HEK293 (cell line): ENCODE results near the gene CKM.

Source experiments
- BCL11A ChIP-seq: fragments of 450-650 bp; formaldehyde crosslinking; IDR thresholded peaks from 2 replicates; pipeline ENCODE4 v1.5.1; 2016; ENCODE audit warnings: low read depth, missing biosample characterization, missing genetic modification characterization
- KLF7 ChIP-seq: fragments of 450-650 bp; formaldehyde crosslinking; IDR thresholded peaks from 2 replicates; pipeline ENCODE4 v1.5.1; 2016; ENCODE audit warnings: missing biosample characterization, missing genetic modification characterization, borderline replicate concordance
- ZBTB10 ChIP-seq: fragments of 450-650 bp; formaldehyde crosslinking; IDR thresholded peaks from 2 replicates; pipeline ENCODE4 v1.5.1; 2016; ENCODE audit warnings: missing biosample characterization, missing genetic modification characterization
- ZBTB11 ChIP-seq: fragments of 450-650 bp; formaldehyde crosslinking; conservative IDR thresholded peaks from 2 replicates; pipeline ENCODE4 v1.5.1; 2016; ENCODE audit warnings: low read depth, missing biosample characterization, missing genetic modification characterization
- ZBTB48 ChIP-seq: fragments of 450-650 bp; formaldehyde crosslinking; IDR thresholded peaks from 2 replicates; pipeline ENCODE4 v1.5.1; 2016; ENCODE audit warnings: missing biosample characterization, missing genetic modification characterization
- ZFP41 ChIP-seq: fragments of 450-650 bp; formaldehyde crosslinking; IDR thresholded peaks from 2 replicates; pipeline ENCODE4 v1.5.1; 2016; ENCODE audit warnings: missing biosample characterization, missing genetic modification characterization, borderline replicate concordance
- ZNF23 ChIP-seq: fragments of 450-650 bp; formaldehyde crosslinking; IDR thresholded peaks from 2 replicates; pipeline ENCODE4 v1.5.1; 2016; ENCODE audit warnings: missing biosample characterization, missing genetic modification characterization, borderline replicate concordance
- ZNF239 ChIP-seq: fragments of 450-650 bp; formaldehyde crosslinking; IDR thresholded peaks from 2 replicates; pipeline ENCODE4 v1.5.1; 2016; ENCODE audit warnings: missing biosample characterization, missing genetic modification characterization
- ZNF26 ChIP-seq: fragments of 450-650 bp; formaldehyde crosslinking; IDR thresholded peaks from 2 replicates; pipeline ENCODE4 v1.5.1; 2016; ENCODE audit warnings: missing biosample characterization, missing genetic modification characterization
- ZNF311 ChIP-seq: fragments of 450-650 bp; formaldehyde crosslinking; IDR thresholded peaks from 2 replicates; pipeline ENCODE4 v1.5.1; 2017; ENCODE audit warnings: missing biosample characterization, missing genetic modification characterization, borderline replicate concordance
- ZNF501 ChIP-seq: fragments of 450-650 bp; formaldehyde crosslinking; IDR thresholded peaks from 2 replicates; pipeline ENCODE4 v1.5.1; 2016; ENCODE audit warnings: missing biosample characterization, missing genetic modification characterization
- ZNF510 ChIP-seq: fragments of 450-650 bp; formaldehyde crosslinking; IDR thresholded peaks from 2 replicates; pipeline ENCODE4 v1.5.1; 2018; ENCODE audit warnings: mild to moderate bottlenecking, missing genetic modification characterization, missing biosample characterization; ENCODE audit not compliant: insufficient replicate concordance
- ZNF513 ChIP-seq: fragments of 450-650 bp; IDR thresholded peaks from 2 replicates; pipeline ENCODE4 v1.5.1; 2018; ENCODE audit warnings: missing biosample characterization, missing genetic modification characterization
- ZNF518A ChIP-seq: fragments of 450-650 bp; formaldehyde crosslinking; conservative IDR thresholded peaks from 2 replicates; pipeline ENCODE4 v1.5.1; 2016; ENCODE audit warnings: low read depth, missing biosample characterization, missing genetic modification characterization
- ZNF558 ChIP-seq: fragments of 450-650 bp; formaldehyde crosslinking; IDR thresholded peaks from 2 replicates; pipeline ENCODE4 v1.5.1; 2016; ENCODE audit warnings: missing biosample characterization, missing genetic modification characterization
- ZNF560 ChIP-seq: fragments of 450-650 bp; formaldehyde crosslinking; IDR thresholded peaks from 2 replicates; pipeline ENCODE4 v1.5.1; 2017; ENCODE audit warnings: missing biosample characterization, missing genetic modification characterization, borderline replicate concordance
- ZNF639 ChIP-seq: fragments of 450-650 bp; formaldehyde crosslinking; IDR thresholded peaks from 2 replicates; pipeline ENCODE4 v1.5.1; 2016; ENCODE audit warnings: missing biosample characterization, missing genetic modification characterization
- ZNF645 ChIP-seq: fragments of 450-650 bp; formaldehyde crosslinking; IDR thresholded peaks from 2 replicates; pipeline ENCODE4; 2016; ENCODE audit warnings: missing biosample characterization, missing genetic modification characterization
- ZNF843 ChIP-seq: fragments of 450-650 bp; formaldehyde crosslinking; IDR thresholded peaks from 2 replicates; pipeline ENCODE4 v1.5.1; 2016; ENCODE audit warnings: missing biosample characterization, missing genetic modification characterization
- ZSCAN4 ChIP-seq: fragments of 450-650 bp; formaldehyde crosslinking; IDR thresholded peaks from 2 replicates; pipeline ENCODE4 v1.5.1; 2017; ENCODE audit warnings: missing biosample characterization, missing genetic modification characterization

Gene CKM

GRCh38 chr19:45340899-45341453, 18.3 kb upstream of the CKM start (continued):
- TF ChIP-seq ZNF639 (tag by site-specific recombination) (no peak), ZNF645 (tag by site-specific recombination) (no peak), ZNF510 (tag by site-specific recombination) (no peak), ZNF843 (no peak), KLF7 (tag by site-specific recombination) (no peak), ZNF513 (tag by site-specific recombination) (no peak), ZSCAN4 (tag by site-specific recombination) (peak; percentile 96), ZNF518A (tag by site-specific recombination) (no peak), ZNF311 (tag by site-specific recombination) (no peak; the same call in 1 of the 2 replicates), ZNF558 (no peak), BCL11A (no peak), ZNF26 (tag by site-specific recombination) (no peak), ZNF239 (tag by site-specific recombination) (no peak), ZNF560 (0 out of 2 replicates have a peak, but pooled peaks have one; percentile 2), ZNF501 (peak; percentile 68; the same call in 1 of the 2 replicates), ZNF23 (no peak), ZFP41 (no peak), ZBTB11 (no peak), ZBTB48 (tag by site-specific recombination) (peak; percentile 48; the same call in 1 of the 2 replicates), ZBTB10 (tag by site-specific recombination) (no peak; the same call in none of the 2 replicates)
